ENCODE data around the gene SERHL2.
"Not testable (repeated sequence)": the region's sequence is repeated elsewhere in the genome, so short reads cannot be mapped to it uniquely, and the experiment has no call there.

Gene SERHL2, protein sequence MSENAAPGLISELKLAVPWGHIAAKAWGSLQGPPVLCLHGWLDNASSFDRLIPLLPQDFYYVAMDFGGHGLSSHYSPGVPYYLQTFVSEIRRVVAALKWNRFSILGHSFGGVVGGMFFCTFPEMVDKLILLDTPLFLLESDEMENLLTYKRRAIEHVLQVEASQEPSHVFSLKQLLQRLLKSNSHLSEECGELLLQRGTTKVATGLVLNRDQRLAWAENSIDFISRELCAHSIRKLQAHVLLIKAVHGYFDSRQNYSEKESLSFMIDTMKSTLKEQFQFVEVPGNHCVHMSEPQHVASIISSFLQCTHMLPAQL

DNA sequence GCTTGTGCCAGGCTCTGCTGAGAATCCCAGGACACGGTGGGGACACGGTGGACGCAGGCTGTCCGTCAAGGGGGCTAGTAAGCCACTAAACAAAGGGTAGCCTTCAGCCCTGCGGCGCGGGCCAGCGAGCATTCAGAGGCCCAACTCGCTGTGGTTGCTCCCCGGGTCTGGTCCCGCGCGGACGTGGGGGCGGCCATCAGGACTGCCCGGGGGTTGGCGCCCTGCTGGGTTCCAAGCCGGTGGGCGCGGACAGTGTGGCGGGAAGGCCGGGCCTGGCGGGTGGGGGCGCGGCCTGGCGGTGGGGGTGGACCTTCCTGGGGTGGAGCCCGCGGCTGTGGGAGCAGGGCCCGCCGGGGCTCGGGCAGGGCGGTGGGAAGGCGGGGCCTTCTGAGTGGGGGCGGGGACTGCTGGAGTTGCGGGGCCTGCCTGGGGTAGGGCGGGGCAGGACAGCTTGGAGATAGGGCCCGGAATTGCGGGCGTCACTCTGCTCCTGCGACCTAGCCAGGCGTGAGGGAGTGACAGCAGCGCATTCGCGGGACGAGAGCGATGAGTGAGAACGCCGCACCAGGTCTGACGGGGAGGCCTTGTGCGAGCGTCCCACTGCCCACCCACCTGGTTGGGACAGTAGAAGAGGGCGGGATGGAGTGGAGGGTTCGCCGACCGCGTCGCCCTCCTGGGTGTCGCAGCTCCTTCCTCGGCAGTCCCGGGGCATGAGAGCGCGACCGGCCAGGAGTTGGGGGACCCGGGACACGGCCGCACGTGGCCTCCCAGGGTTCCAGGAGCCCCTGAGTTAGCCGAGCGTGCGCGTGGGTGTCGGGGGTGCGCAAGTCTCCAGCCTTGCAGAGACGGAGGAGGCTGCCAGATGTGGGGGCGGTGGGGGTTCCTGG lies at the start of gene SERHL2:
SERHL2 (plus strand) TSS at position 482 of the 887 bp plus-strand sequence; CDS start at position 547, 65 bp downstream.
- no peak for DNase-seq

DNA sequence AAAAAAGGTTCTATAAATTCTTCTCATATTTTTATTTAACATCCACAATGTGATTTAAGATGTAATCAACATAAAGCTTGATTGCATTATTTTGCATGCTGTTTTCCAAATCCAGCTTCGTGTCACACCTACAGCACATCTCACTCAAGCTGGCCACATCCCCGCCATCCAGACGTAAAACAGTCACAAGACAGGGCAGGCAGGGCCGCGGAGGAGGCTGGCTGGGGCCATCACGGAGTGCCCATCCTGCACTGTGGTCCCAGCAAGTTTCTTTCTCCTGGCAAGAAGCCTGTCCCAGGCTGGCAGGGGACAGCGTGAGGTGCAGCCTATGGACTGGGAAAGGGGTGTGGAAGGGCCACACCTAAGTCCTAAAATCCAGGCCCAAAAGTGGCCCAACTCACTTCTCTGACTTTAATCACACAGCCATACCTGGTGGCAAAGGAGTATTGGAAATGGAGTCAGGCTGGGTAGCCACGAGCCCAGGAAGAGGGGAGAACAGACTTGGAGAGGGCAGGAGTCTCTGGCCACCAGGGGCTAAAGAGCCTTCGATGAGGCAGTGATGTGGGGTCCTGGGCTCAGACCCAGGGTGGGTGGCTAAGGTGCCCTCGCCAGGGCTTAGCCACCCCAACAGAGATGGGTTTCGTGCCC lies 45.3 kb upstream of the SERHL2 start:
- DNase-seq = not testable (repeated sequence)

DNA sequence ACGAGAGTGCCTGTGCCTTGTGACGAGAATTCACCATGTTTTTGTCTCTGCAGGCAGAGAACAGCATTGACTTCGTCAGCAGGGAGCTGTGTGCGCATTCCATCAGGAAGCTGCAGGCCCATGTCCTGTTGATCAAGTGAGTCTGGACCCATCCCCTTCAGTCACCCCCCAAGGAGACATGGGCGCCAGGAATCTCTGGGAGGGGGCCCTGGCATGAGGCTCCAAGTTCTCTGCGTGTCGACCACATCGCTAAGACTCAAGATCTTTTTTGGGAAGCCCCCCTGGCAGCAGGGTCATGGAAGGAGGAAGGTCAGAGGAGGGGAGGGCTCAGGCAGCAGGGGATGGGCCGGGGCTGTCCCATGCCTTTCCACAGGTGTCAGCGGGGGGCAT lies 44.8 kb upstream of the SERHL2 start:
- not testable (repeated sequence) for DNase-seq

DNA sequence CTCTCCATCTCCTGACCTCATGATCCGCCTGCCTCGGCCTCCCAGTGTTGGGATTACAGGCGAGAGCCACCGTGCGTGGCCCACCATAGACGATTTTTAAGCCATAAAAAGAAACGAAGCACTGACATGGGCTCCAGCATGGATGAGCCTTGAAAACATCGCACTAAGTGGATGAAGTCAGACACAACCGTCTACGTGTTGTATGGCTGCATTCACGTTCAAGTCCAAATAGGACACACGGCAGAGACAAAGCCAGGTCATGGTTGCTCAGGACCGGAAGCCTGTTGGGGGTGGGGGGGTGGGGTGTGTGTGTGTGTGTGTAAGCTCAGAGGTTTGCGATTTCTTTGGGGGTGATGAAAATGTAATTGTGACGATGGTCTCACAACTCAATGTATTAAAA lies 44.2 kb upstream of the SERHL2 start:
- DNase-seq = no peak

DNA sequence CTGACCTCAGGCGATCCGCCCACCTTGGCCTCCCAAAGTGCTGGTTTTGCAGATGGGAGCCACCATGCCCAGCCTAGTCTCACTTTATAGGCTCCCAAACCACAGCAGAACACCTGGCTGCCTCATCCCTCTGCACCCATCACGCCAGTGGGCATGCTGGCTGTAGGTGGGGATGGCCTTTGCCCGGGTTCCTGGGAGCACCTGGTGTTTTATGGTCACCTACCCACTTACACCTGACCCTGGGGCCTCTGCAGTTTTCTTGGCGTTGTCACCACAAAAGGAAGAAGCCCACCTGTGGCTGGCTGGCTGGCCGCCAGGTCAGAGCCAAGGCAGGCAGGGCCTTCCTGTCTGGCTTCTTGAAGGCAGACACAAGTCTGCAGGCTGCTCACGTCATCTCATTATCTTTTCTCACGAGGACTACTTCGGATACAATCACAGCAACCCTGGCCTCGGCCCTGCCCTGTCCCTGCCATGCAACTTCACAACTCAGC lies 42.3 kb upstream of the SERHL2 start:
- DNase-seq = no peak

DNA sequence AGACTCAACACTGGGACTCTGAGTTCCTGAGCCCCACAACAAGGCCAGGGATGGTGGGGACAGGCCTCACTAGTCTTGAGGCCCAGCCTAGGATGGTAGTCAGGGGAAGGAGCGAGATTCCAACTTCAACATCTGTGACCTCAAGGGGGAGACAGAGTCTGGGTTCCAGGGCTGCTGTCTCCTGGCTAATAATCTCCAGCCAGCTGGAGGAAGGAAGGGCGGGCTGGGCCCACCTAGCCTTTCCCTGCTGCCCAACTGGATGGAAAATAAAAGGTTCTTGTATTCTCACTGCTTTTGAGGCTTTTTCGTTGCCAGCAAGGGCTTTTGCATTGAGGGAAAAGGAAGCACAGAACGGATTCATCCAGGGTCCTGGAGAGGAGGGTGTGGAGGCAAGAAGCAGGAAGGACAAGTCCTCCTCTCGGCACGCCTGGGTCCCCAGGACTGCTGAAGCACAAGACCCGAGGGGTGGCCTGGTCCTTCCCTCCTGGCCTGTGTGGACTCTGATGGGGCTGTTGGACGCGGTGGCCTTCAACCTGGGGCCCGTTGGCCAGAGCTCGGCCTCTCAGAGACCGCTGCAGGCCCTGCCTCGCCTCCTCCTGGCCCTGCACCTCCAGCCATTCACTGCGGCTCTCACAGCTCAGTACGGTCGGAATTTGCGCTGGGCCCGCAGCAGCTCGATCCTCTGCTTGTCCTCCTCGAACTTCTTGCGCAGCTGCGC lies 41.3 kb upstream of the SERHL2 start:
- peak; percentile 38 for DNase-seq

DNA sequence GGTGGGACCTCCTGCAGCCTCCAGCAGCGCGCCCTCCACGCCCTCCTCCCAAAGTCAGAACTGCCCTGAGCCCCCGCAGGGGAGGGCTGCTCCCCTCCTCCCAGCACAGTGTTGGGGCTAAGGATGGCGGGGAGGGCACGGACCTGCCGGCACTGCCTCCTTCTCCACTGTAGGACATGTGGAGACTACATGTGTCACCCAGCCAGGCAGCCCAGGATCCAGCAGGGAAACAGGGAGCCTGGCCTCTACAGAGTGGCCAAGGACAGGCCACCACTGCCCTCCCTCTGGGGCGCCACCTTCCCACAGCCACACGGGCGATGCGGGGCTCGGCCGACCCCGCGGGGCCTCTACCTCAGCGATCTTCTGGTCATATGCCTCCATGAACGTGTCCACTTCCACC lies 39.4 kb upstream of the SERHL2 start:
- not testable (repeated sequence) for DNase-seq

DNA sequence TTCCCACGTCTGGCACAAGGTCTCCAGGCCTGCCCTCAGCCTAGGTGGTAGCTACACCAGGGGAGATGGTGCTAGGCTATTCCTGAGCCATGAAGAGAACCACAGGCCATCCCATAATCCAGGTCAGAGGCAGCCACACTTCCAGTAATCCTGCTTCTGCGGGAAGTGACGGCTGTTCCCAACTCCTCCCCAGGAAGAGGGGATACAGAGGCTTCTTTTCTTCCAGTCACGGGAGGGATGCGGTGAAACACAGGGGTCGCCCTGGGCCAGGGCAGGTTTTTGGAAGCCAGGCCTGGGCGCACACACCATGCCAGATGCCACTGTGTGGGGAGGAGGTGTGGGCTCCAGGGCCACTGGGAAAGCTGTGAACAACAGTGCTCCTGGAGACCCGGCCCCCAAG lies 38.5 kb upstream of the SERHL2 start:
- DNase-seq = not testable (repeated sequence)

DNA sequence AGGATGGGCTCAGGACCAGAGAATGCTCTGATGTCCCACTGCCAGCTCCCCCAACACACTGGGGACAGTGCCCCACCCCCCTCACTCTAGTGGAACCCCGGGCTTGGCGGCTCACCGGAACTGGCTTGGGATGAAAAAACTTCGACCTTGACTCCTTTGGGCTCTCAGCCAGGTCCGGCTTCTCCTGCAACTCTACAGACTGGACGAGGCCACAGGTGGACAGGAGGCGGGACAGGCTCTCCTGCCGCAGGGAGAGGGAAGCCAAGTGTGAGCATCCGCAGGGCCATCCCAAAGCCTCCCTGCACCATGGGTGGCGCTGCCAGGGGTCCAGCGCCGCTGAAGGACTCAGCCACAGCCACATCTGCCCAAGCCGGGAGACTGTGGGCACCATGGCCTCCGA lies 37.9 kb upstream of the SERHL2 start:
- no peak for DNase-seq

DNA sequence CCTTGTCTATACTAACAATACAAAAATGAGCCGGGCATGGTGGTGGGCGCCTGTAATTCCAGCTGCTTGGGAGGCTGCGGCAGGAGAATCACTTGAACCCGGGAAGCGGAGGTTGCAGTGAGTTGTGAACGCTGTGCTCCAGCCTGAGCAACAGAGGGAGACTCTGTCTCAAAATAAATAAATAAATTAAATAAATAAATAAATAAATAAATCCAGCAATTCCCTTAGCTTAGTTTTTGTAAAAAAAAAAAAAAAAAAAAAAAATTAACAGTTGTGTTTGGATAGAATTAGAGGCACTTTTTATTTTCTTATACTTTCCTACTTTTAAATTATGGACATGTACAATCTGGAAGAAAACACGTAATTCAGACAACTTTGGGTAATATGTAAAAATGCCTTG lies 36.7 kb upstream of the SERHL2 start:
- DNase-seq = not testable (repeated sequence)

DNA sequence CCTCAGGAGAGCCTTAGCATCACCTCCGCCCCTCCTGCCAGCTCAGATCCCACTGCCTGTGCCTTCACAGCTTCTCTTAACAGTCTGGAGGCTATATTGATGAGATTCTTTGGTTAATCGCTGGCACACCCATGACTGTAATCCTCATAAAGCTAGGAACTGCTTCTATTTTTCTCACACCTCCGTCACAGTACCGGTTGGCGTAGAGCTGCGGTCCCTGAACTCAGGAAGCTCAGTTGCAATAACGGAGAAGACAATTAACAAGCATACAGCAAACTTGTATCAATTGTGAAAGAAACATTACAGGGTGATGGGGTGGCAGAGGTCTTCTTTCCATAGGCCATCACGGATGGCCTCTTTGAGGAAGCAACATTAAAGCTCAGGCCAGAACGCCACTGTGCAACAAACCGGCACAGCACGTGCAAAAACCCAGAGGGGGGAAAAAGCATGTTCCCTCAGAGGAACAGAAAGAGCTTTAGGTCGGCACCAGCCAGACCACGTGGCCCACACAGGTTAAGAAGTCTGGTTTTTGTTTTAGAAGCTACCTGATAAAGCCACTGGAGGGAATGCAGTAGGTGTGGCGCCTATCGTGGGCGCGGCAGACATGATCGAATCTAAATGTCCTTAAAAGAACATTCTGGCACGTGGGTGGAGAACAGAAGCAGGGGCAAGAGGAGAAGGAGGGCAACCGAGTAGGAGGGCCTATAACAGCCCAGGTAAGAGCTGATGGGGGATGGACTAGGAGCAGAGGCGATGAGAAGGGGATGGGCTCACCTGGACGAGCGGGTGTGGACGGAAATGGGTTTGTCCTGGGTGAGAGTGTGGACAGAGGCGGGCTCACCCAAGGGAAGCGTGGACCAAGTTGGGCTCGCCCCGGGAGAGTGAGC lies 34.9 kb upstream of the SERHL2 start:
- DNase-seq = not testable (repeated sequence)

DNA sequence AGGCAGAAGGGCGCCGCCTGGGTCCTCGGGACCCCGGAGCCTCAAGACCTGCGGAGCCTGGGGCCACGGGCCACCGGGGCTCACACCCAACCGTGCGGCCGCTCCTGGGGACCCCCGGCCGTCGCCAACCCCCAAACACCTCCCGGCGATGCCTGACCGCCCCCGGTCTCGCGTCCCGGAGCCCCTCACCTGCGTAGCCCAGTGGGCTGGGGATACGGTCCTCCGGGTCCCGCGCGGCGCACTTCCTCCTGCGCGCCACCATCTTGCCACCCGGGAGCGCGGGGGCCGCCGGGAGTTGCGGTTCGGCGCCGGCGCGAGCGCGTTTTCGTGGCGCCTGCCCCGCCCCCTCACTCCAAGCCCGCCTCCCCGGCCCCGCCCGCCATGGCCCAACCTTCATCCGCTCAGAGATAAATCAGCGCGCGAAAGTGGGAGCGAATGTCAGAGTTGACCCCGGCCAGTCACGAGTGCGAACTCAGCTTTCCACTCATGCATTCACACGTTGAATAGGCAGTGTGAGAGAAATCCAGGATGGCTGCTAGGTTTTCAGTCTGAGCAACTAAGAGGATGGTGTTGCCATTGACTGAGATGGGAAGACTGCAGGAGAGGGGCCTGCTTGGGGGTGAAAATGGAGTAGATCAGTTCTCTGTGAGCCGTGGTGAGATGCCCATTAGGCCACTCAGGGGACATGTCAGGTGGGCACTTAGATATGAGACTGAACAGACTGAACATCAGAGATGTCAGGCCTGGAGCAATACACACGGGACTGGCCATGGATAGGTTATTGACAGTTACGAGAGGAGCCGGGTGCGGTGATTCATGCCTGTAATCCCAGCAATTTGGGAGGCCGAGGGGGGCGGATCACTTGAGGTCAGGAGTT lies 34.0 kb upstream of the SERHL2 start, which contains the start of gene RRP7A:
RRP7A (minus strand) TSS at position 272 of the 877 bp plus-strand sequence; CDS start at position 262, 10 bp downstream.
- peak; percentile 55 for DNase-seq

DNA sequence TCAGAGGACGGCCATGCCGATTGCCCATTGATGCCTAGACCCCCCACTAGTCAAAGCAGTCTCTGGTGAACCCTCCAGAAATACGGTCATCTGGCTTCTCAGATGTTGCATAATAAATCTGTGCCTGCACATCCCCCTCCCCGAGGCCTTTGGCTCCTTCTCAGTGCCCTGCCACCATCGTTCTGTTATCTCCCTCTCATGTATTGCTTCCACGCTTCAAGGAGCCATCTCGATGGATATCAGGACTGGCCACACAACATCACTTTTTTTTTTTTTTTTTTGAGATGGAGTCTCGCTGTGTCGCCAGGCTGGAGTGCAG lies 32.6 kb upstream of the SERHL2 start:
- DNase-seq = no peak

DNA sequence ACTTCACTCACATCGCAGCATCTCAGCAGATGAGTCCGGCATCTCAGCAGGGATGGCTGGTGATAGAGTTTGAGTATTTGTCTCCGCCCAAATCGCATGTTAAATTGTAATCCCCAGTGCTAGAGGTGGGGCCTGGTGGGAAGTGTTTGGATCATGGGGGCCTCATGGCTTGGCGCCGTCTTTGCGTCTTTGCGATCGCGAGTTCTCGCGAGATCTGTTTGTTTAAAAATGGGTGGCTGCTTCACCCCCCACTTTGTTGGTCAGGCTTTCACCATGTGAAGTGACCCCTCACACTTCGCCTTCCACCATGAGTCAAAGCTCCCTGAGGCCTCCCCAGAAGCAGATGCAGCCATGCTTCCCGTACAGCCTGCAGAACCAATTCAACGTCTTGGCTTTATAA lies 31.2 kb upstream of the SERHL2 start:
- no peak for DNase-seq

DNA sequence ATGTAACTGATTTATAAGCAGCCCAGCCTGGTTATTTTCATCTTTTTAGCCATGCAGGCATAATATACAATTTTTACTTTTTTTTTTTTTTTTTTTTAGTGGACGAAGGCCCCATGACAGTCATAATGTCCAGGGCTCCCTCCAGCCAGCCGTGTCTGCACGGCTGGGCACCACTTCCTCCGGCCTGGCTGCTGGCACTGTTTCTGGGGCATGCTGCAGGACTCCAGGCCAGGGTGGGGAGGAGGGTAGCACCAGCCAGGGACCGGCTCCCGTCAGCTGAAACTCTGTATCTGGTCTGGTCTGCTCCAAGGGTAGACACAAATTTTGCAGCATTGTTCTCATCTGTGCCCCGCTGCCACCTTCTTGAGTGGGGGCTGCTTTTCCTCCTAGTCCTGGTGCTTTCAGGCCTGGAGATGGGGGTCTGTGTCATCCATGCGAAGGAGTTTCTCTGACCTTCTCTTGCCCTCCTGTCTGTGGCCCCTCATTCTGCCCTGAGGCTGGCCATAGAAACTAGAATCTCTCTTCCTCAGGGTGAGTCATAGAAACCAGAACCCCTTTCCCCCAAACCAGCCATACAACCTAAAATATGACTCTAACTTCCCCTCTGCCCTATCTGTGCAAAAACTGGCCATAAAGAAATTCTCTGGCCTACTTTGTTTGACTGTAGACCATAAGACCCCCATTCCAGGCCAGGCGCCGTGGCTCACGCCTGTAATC lies 25.0 kb upstream of the SERHL2 start:
- DNase-seq = no peak

DNA sequence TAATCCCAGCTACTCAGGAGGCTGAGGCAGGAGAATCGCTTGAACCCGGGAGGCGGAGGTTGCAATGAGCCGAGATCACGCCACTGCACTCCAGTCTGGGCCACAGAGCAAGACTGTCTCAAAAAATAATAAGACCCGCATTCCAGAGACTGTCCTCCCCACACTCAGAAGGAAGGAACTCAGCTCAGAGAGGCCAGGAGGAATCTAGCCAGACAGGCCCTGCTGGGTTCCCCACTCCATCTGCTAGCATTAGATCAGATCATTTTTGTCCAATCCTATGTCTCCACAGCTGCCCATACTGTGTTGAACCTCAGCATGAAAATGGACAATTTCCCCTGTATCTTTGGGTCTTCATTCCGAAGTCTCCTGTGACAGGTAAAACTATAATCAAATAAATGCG lies 24.3 kb upstream of the SERHL2 start:
- not testable (repeated sequence) for DNase-seq

DNA sequence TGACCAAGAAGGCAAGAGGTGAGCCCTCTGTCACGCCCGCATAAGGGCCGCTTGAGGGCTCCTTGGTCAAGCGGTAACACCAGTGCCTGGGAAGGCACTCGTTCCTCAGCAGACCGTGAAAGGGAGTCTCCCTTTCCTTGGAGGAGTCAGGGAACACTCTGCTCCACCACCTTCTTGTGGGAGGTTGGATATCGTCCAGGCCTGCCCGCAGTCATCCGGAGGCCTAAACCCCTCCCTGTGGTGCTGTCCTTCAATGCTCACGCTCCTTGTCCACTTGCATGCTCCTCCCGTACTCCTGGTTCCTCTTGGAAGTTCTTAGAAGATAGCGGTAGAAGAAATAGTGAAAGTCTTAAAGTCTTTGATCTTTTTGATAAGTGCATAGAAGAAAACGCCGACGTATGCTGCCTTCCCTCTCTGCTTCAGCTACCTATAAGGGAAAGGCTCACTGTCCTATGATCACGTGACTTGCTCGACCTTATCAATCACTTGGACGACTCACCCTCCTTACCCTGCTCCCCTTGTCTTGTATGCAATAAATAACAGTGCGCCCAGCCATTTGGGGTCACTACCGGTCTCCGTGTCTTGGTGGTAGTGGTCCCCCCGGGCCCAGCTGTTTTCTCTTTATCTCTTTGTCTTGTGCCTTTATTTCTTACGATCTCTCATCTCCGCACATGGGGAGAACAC lies 22.2 kb upstream of the SERHL2 start:
- peak; percentile 91 for DNase-seq

DNA sequence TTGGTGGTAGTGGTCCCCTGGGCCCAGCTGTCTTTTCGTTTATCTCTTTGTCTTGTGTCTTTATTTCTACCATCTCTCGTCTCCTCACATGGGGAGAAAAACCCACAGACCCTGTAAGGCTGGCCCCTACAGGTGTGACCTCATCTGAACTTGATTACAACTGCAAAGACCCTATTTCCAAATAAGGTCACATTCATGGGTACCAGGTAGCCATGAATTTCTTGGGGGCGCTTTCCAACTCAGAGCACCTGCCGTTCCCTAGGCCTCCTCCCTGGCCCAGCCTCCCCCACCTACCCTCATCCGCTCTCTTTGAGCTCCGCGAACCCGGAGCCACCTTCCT lies 20.1 kb upstream of the SERHL2 start:
- DNase-seq = no peak

DNA sequence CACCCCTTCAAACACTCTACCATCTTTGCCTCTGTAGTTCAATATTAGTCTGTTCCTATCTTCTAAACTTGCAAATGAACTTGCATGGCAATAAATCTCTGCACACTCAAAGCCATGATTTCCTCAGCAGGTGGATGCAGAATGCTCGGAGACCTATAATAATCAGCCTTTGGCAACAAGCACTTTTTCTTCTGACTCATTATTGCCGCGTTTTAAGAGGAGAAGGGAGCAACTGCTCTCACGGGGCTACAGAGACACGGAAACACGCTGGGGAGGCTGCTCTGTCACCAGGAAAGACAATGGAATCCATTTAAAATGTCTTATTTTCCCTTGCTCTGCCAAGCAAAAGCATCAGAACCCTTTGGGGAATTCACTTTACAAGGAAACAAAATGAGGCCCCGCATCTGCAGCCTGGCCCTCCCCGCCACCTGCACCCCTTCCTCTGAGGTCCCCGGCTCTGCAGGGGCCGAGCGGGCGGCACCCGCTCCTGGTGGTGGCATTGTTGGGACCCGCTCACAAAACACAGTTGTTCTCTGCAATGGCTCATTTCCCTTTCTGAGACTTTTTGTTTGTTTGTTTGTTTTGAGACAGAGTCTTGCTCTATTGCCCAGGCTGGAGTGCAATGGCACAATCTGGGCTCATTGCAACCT lies 18.5 kb upstream of the SERHL2 start:
- DNase-seq = not testable (repeated sequence)
